ENCODE data around the gene GSTK1.

GRCh38 chr7:143221286-143221685, 42.0 kb upstream of the GSTK1 start:
- TF ChIP-seq CTCF (IDR thresholded peaks at IDR 0.05) (no peak), POLR2A (IDR thresholded peaks at IDR 0.05) (no peak)

Measured in heart left ventricle (tissue), 13 donors.